K562 (cell line): ENCODE results near the gene REXO2. TPM values are rescaled to one million over a fixed set of nuclear protein-coding genes. Genes with fewer than 3 reads are reported as not detected.

ENCODE experiments used
- KAT8 ChIP-seq: fragments of 450-650 bp; IDR thresholded peaks from 2 replicates; pipeline ENCODE4 v1.6.1; 2016; ENCODE audit warnings: low read depth, mild to moderate bottlenecking
- MBD2 ChIP-seq: sonication (generic); IDR thresholded peaks from 2 replicates; pipeline ENCODE4 v1.6.1; 2016; ENCODE audit warnings: low read depth, borderline replicate concordance
- MXI1 ChIP-seq: IDR thresholded peaks from 2 replicates; pipeline ENCODE4 v1.6.1; 2011; ENCODE audit warnings: low read depth, mild to moderate bottlenecking, improper control_type of control experiment, low read length
- NCOA4 ChIP-seq: fragments of 450-650 bp; IDR thresholded peaks from 2 replicates; pipeline ENCODE4 v1.6.1; 2018; ENCODE audit warnings: mild to moderate bottlenecking; ENCODE audit not compliant: partially characterized antibody
- NR1H2 ChIP-seq: sonication (generic); formaldehyde crosslinking; IDR thresholded peaks from 2 replicates; pipeline ENCODE4 v1.4.0; 2020; ENCODE audit warnings: mild to moderate bottlenecking, missing genetic modification reagents
- POLR2H ChIP-seq: IDR thresholded peaks from 2 replicates; pipeline ENCODE4 v1.6.1; 2016; ENCODE audit warnings: missing genetic modification characterization, low read depth, mild to moderate bottlenecking, control low read depth, missing compliant biosample characterization, moderate library complexity
- POLR3G ChIP-seq: IDR thresholded peaks from 2 replicates; pipeline ENCODE4 v1.6.1; 2011; ENCODE audit not compliant: insufficient read length, insufficient replicate concordance; ENCODE audit errors: extremely low read depth
- PTRF ChIP-seq: fragments of 450-650 bp; IDR thresholded peaks from 2 replicates; pipeline ENCODE4 v1.6.1; 2016; ENCODE audit warnings: mild to moderate bottlenecking, missing genetic modification characterization, missing compliant biosample characterization
- RBM25 ChIP-seq: fragments of 200-400 bp; formaldehyde crosslinking; IDR thresholded peaks from 2 replicates; pipeline ENCODE4 v1.6.1; 2018; ENCODE audit warnings: low read length, low read depth, moderate library complexity; ENCODE audit not compliant: severe bottlenecking
- SIRT6 ChIP-seq: IDR thresholded peaks from one replicate; pipeline ENCODE4 v1.6.1; 2012; ENCODE audit warnings: low read depth, mild to moderate bottlenecking, control low read depth, inconsistent platforms, low read length, moderate library complexity
- SMARCE1 ChIP-seq: fragments of 450-650 bp; IDR thresholded peaks from 2 replicates; pipeline ENCODE4 v1.7.1; 2016; ENCODE audit warnings: mild to moderate bottlenecking
- SRSF3 ChIP-seq: fragments of 200-400 bp; formaldehyde crosslinking; IDR thresholded peaks from 2 replicates; pipeline ENCODE4 v1.6.1; 2016; ENCODE audit warnings: mild to moderate bottlenecking, low read length, moderate library complexity; ENCODE audit not compliant: insufficient read depth
- SRSF9 ChIP-seq: fragments of 200-400 bp; formaldehyde crosslinking; IDR thresholded peaks from 2 replicates; pipeline ENCODE4 v1.6.1; 2017; ENCODE audit warnings: low read depth, low read length, borderline replicate concordance
- TAF9B ChIP-seq: fragments of 450-650 bp; IDR thresholded peaks from 2 replicates; pipeline ENCODE4 v1.6.1; 2018; ENCODE audit warnings: mild to moderate bottlenecking; ENCODE audit not compliant: partially characterized antibody
- TGIF2 ChIP-seq: sonication (generic); formaldehyde crosslinking; IDR thresholded peaks from 2 replicates; pipeline ENCODE4 v1.8.1; 2022; ENCODE audit warnings: mild to moderate bottlenecking, missing genetic modification reagents, moderate library complexity
- ZBTB1 ChIP-seq: sonication (generic); formaldehyde crosslinking; IDR thresholded peaks from 2 replicates; pipeline ENCODE4 v1.8.1; 2023; ENCODE audit warnings: missing genetic modification reagents, low read depth, mild to moderate bottlenecking, borderline replicate concordance
- ZC3H8 ChIP-seq: fragments of 450-650 bp; IDR thresholded peaks from 2 replicates; pipeline ENCODE4 v1.6.1; 2017
- ZNF133 ChIP-seq: fragments of 250-450 bp; sonication (Bioruptor Pico); IDR thresholded peaks from 2 replicates; pipeline ENCODE4 v1.4.0; 2020; ENCODE audit warnings: mild to moderate bottlenecking
- ZNF445 ChIP-seq: fragments of 250-450 bp; sonication (Bioruptor Pico); IDR thresholded peaks from 2 replicates; pipeline ENCODE4 v1.4.0; 2020; ENCODE audit warnings: low read depth, mild to moderate bottlenecking, moderate library complexity
- polyA plus RNA-seq, 8 experiments: library from polyadenylated mRNA; depleted of rRNA in 4 of 8; stranded (reverse) in 5 of 8; unstranded in 3 of 8; fragments of >200 nt; fragmentation: Nextera tagmentation in 2 of 8; fragmentation: Illumina TruSeq in 1 of 8; extraction: Ambion mirVana in 2 of 8; extraction: Trizol in 1 of 8; gene quantifications; 2 replicates each; pipeline versions ENCODE4 v1.2.1 to v1.2.3, GENCODE V29; 2011 to 2014; ENCODE audit warnings: inconsistent platforms in 1 of 8, missing spikeins in 1 of 8
- total RNA-seq, 7 experiments: library from RNA; depleted of rRNA in 6 of 7; stranded (reverse); fragments of >200 nt in 6 of 7; fragmentation: Illumina TruSeq in 2 of 7; extraction: Trizol in 2 of 7; gene quantifications; 2 replicates each; pipeline versions ENCODE4 v1.2.1 to v1.2.3, GENCODE V29; 2011 to 2021; ENCODE audit warnings: low replicate concordance in 1 of 7
- TF ChIP-seq, protein P1 (sequence below), 2 experiments: fragments of 200-800 bp in 1 of 2; sonication (Bioruptor generic) in 1 of 2; sonication (generic) in 1 of 2; formaldehyde crosslinking in 1 of 2; IDR thresholded peaks in 1 of 2; conservative IDR thresholded peaks in 1 of 2; 2 replicates each; pipeline versions ENCODE4 v1.5.0 to v1.6.1; 2016 to 2020; ENCODE audit warnings: missing compliant biosample characterization in 1 of 2, missing genetic modification characterization in 1 of 2, missing genetic modification reagents in 1 of 2
- TF ChIP-seq, protein P2 (sequence below): sonication (generic); formaldehyde crosslinking; IDR thresholded peaks from 2 replicates; pipeline ENCODE4 v1.8.1; 2023; ENCODE audit warnings: mild to moderate bottlenecking, missing genetic modification reagents, moderate library complexity
- TF ChIP-seq, protein P3 (sequence below): fragments of 250-450 bp; sonication (Bioruptor Pico); IDR thresholded peaks from 2 replicates; pipeline ENCODE4 v1.5.0; 2021
- TF ChIP-seq, protein P4 (sequence below): fragments of 450-650 bp; IDR thresholded peaks from 2 replicates; pipeline ENCODE4 v1.7.0; 2016; ENCODE audit warnings: borderline replicate concordance

The REXO2 gene
- total and polyA plus RNA-seq, 9 of the 15 experiments (the other 6 are each of a cell fraction or from before 2014, with no cell fraction given) = 143 to 370 (median 193) TPM

- TF ChIP-seq, protein P1, sequence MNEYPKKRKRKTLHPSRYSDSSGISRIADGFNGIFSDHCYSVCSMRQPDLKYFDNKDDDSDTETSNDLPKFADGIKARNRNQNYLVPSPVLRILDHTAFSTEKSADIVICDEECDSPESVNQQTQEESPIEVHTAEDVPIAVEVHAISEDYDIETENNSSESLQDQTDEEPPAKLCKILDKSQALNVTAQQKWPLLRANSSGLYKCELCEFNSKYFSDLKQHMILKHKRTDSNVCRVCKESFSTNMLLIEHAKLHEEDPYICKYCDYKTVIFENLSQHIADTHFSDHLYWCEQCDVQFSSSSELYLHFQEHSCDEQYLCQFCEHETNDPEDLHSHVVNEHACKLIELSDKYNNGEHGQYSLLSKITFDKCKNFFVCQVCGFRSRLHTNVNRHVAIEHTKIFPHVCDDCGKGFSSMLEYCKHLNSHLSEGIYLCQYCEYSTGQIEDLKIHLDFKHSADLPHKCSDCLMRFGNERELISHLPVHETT (CRISPR knock-in tag; conservative IDR thresholded peaks at IDR 0.05 in 1 of 2, IDR thresholded peaks at IDR 0.05 in 1 of 2) = 0 out of 4 replicates have a peak, but pooled peaks of 1 of the 2 experiments have one; percentile 23
- TF ChIP-seq ZNF133 (CRISPR knock-in tag) (no peak), TGIF2 (no peak), MBD2 (no peak), NR1H2 (no peak), ZNF445 (CRISPR knock-in tag) (no peak), NCOA4 (no peak), SRSF9 (no peak), SIRT6 (no peak), RBM25 (no peak), POLR2H (tag) (0 out of 2 replicates have a peak, but pooled peaks have one; percentile 12), ZC3H8 (no peak), POLR3G (no peak), SRSF3 (no peak), MXI1 (no peak), PTRF (no peak), ZBTB1 (no peak), TAF9B (peak; percentile 31), KAT8 (no peak), SMARCE1 (no peak)
- TF ChIP-seq, protein P2, sequence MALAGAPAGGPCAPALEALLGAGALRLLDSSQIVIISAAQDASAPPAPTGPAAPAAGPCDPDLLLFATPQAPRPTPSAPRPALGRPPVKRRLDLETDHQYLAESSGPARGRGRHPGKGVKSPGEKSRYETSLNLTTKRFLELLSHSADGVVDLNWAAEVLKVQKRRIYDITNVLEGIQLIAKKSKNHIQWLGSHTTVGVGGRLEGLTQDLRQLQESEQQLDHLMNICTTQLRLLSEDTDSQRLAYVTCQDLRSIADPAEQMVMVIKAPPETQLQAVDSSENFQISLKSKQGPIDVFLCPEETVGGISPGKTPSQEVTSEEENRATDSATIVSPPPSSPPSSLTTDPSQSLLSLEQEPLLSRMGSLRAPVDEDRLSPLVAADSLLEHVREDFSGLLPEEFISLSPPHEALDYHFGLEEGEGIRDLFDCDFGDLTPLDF (CRISPR knock-in tag) = no peak
- TF ChIP-seq, protein P3, sequence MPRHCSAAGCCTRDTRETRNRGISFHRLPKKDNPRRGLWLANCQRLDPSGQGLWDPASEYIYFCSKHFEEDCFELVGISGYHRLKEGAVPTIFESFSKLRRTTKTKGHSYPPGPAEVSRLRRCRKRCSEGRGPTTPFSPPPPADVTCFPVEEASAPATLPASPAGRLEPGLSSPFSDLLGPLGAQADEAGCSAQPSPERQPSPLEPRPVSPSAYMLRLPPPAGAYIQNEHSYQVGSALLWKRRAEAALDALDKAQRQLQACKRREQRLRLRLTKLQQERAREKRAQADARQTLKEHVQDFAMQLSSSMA (CRISPR knock-in tag) = no peak
- TF ChIP-seq, protein P4, sequence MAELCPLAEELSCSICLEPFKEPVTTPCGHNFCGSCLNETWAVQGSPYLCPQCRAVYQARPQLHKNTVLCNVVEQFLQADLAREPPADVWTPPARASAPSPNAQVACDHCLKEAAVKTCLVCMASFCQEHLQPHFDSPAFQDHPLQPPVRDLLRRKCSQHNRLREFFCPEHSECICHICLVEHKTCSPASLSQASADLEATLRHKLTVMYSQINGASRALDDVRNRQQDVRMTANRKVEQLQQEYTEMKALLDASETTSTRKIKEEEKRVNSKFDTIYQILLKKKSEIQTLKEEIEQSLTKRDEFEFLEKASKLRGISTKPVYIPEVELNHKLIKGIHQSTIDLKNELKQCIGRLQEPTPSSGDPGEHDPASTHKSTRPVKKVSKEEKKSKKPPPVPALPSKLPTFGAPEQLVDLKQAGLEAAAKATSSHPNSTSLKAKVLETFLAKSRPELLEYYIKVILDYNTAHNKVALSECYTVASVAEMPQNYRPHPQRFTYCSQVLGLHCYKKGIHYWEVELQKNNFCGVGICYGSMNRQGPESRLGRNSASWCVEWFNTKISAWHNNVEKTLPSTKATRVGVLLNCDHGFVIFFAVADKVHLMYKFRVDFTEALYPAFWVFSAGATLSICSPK = no peak
Observed at GRCh38 chr11:114440121-114440860, 1.0 kb downstream of the REXO2 start (continued).
